Pons (tissue), 1 donor: ENCODE results near the gene IGF2R.

Source experiments
- DNase-seq: peaks from one replicate; pipeline ENCODE4 v3.0.0-alpha.2; 2016; ENCODE audit warnings: low spot score

IGF2R gene

DNA sequence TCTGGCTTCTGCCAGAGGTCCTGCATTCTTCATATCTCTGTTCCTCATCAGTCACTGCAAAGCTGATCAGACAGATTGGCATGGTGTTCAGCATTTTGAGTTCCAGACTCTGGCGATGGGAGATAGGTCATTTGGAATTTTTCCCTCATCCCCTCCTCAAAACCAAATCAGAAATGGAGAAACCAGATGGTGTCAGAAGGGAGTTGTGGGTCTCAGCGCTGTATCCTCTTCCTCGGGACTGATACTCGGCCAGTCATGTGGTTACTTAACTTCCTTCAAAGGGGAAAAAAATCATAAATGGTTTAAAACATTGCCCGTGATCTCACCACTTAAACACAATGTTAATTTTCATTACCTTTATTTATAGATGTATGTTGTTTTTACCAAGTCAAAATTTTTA is 75.8 kb downstream of the IGF2R start:
- DNase-seq, result no peak

DNA sequence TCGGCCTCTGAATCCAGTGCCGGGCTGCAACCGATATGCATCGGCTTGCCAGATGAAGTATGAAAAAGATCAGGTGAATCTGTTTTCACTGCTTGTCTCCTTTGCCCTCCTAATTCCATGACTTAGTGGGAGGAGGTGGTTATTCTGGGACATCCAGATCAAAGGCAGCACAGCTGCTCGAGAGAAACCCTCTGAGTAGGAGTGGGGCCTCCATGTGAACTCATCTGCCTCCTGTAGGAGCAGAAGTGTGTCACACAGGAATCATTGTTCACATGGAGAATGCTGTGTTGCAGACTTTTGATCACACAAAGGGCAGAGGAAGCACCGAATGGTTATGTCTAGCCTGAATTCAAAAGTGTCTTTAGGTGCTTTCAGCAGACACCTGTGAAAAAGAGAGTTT is 79.6 kb downstream of the IGF2R start:
- no peak for DNase-seq

DNA sequence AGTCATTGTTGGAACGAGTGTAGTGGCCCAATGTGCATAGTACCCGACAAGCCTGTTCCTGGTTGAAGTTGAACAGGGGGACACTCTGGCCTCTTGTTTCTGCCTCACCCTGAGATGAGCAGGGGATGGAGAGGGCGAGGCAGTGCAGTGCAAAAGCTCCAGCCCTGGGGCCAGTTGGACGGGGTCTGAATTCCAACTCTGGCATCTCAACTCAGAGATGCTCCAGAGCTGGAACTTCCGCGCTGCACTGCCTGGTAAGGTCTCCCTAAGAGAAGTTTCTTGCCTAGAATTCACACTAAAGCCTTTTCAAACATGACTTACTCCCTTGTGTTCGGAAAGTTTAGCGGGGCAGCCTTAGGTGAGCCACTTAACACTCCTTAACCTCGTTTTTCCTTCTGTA is 80.5 kb downstream of the IGF2R start:
- DNase-seq, result no peak

DNA sequence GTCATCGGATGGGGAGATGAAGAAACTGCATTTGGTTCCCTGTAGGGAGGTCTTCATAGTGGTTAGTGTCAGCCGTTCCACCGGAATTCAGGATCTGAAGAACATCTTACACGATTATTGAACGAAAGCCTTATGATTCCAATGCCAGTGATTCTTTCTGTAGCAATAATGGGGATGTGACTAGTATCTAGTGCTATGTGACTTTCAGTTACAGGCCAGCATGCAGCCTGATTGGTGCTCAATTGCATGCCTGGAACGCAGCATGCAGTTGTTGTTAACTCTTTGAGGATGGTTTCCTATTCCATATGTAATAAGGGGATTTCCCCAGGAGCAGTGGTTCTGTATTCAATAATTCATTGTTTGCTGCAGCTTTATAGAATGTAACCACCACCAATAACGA is 81.1 kb downstream of the IGF2R start:
- DNase-seq, result no peak

DNA sequence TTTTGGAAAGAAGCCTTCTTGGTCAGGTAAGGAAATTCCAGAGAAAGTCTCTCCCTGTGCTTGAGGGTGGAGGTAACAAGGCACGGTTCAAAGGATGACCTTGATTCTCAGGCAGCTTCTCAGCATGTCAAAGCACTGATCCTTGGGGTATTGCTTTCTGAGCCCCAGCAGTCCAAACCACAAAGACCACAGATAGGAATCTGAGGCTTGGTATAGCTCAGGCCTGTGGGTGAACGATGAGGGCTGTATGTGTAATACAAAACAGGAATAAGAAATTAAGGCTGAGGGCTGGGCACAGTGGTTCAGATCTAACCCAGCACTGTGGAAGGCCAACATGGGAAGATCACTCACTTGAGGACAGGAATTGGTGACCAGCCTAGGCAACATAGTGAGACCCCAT is 82.5 kb downstream of the IGF2R start:
- no peak for DNase-seq

DNA sequence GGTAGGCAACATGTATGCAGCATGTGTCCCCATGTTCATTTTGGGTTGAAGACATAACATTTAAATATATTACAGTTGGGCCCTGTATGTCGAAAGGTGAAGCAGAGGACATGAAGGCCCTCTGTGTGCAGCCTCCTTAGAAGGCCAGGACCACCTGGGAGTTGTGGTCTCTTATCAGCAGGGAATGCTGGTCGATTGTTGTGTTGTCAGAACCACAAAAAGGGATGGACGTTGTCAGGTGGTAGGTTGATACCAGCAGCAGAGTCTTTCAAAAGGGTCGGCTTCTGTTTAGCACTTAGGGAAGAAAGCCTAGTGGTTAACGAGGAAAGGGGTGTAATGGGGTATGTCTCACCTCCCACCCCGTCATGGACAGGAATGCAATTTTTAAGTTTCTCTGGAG is 85.4 kb downstream of the IGF2R start:
- DNase-seq, result no peak

DNA sequence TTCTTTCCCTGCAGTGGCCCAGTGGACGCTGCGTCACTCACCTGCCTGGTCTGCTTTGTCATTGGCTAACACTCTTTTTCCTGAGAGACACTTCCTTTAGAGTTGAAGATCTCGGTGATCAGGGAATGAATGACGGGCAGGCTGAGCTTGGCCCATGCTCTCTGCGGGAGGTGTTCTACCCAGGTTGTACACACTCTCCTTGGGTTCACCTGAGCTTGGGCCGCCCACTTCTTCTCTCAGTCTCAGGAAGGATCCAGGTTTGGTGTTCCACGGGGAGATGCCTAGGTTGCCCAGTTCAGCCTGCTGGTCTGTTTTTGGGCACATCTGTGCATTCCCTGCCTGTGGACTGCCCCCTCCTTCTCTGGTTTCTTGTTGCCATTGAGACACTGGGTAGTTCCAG is 86.0 kb downstream of the IGF2R start:
- no peak for DNase-seq

DNA sequence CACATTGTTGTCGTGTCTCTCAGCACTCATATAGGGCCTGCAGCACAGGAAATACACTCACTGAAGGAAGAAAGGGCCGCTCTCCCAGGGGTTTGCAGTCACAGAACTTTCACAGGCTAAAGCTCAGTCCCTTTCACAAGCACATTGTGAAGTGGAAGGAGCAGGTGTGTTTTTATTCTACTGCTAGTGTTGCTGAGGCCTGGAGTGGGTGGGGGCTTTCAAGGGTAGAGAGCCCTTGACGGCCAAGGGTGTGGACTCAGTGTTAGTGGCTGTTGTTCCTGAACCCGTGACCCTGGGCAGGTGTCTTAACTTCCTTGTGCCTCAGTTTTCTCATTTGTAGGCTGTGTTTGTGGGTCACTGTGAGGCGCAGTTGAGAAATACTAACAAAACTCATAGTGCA is 86.5 kb downstream of the IGF2R start:
- no peak for DNase-seq

DNA sequence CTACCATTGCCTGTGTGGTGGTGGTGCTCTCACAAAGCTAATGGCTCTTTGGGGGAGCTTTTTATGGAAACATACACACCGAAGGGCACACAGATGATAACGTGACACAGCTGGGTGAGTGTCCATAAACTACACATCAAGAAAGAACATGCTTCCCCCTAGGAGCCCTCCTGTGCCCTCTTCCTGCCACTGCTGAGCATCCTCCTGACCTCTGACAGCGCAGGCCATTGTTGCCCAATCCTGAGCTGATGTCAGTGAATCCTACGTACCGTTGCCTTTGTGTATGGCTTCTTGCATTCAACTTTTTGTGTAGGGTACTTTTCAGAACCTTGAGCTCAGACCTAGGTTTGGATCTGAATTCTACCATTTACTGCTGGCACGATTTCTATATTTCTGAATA is 86.9 kb downstream of the IGF2R start:
- no peak for DNase-seq

DNA sequence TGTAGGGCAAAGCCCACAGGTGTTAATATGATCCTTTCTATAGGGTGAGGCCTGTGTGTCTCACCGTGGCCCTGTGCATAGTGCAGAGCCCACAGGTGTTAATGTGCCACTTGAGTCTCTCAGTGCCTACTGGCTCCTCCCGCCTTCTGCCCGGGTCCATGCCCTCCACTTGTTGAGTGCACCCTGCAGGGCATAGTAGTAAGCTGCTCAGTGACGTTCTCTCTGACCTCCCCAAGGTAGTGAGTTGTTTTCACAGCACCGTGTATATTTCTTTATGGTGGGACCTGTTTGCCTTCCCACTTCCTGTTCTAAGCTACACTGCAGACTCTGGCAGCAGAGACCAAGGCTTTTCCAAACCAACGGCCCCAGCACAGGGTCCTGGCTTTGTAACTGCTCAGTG is 88.2 kb downstream of the IGF2R start:
- no peak for DNase-seq

DNA sequence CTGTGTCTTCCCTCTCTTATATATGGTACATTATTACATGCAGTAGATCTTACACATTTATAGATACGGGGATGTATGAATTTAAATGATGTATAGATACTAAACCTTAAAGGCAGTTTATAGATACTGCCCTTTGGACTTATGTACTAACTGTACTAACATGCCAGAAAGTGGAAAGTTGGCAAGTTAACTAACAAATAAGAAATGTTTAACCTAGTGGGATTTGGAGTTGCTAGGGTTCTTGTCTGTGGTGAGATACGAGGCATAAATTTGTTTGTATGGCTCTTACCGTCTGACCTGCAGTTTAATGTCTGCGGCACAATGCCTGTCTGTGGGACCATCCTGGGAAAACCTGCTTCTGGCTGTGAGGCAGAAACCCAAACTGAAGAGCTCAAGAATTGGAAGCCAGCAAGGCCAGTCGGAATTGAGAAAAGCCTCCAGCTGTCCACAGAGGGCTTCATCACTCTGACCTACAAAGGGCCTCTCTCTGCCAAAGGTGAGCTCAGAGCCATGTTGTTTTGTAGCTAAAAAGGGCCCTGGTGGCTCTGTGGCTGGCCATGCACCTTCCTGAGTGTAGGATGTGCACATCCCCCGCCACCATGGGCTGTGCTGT is 89.8 kb downstream of the IGF2R start:
- no peak for DNase-seq

DNA sequence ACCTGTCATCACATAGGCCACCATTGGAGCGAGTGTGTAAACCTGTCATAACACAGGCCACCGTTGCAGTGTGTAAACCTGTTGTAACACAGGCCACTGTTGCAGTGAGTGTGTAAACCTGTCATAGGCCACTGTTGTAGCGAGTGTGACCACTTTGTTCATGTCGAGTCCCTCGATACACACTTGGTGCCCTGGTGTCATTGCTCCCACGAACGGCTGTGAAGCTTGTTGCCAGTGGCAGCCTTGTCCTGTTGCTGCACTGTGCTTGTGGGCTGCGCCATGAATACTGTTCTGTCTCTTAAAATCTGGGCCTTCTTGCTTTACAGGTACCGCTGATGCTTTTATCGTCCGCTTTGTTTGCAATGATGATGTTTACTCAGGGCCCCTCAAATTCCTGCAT is 91.3 kb downstream of the IGF2R start:
- DNase-seq, result no peak

DNA sequence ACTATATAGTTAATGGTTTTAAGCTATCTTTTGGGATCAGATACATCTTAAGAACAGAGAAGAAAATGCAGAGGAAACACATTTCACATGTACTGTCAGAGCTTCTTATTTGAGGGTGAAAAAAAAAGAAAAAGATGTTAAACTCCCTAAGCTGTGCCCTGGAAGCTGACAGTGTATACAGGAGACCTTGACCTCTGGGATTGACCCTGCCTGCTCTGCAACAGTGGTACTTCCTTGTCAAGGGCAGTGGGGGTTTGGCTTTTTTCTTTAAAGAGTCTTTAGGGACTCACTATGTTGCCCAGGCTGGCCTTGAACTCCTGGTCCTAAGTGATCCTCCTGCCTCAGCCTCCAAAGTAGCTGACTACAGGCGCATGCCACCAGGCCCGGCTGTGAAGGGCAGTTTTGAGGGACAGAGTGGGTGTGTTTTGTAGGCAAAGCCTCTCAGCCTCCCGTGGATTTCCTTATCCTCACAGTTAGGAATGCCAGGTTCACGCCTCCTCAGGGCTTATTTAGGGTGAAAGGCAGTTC is 92.1 kb downstream of the IGF2R start:
- DNase-seq, result no peak

DNA sequence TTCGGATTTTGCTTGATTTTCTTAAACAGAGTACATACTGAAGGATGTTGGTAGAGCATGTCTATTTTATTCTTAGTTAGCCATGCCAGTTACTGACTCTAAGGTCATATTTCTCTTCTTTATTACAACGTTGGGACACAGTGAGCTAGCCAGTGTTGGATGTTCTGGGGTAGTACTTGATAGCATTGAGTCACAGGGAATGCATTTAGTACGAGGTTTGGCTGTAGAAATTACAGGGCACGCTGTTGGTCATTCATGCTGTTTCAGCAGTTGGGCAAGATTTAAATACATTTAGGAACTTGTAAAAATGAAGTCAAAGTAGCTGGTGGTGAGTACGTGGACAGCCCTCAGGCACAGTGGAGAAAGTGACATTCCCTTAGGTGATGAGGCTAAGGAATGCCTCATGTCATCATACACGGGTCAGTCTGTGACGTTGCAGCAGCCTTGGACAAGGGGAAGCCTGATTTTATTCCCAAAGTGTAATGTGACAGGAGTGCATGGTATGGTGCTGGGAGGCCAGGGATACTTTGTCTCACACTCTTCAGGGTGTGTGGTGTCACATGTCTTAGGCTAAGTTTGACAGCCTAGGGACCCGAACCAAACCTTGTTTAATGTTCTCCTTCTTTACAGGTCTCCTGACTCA is 95.0 kb downstream of the IGF2R start:
- no peak for DNase-seq

DNA sequence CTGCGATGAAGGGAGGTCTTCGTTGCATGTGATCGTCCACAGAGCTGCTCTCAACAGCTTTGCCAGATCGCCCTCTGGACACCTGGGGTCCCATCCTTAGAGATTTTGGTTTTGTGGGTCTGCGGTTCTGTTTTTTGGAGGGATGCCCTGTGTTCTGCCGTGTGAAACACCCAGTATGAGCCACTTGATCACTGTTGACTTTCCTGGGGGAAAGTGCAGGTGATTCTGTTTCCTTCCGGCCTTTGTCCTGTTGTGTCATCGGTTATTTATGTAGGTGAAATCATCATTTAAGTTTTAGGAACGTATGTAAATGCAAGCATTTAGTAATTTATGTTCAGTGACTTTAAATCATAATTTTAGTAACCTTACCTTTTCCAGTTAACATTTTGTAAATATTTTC is 96.3 kb downstream of the IGF2R start:
- DNase-seq, result no peak

DNA sequence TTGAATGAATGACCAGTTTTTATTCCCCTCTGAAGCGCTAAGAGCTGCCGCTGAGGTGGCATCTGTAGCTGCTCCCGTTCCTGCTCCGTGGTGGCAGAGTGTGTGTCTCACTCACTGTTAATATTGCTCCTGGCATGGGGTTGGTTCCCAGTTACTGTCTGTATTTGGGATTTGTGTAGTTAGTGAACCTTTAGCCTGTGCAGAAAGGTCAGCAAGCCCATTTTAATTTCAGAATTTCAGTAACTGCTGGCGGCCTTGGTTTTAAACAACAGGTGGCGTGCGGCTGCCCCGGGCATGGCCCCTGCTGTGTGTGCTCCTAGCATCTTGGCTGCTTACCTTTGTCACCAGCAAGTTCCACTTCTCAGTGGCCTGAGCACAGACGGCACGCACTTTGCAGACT is 98.7 kb downstream of the IGF2R start:
- DNase-seq, result no peak

DNA sequence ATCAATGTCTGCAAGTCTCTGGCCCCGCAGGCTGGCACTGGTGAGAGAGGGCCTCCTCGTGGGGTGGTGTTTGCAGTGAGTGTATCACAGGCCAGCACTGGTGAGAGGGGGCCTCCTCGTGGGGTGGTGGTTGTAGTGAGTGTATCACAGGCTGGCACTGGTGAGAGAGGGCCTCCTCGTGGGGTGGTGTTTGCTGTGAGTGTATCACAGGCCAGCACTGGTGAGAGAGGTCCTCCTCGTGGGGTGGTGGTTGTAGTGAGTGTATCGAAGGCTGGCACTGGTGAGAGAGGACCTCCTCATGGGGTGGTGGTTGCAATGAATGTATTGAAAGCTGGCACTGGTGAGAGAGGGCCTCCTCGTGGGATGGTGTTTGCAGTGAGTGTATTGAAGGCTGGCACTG is 99.5 kb downstream of the IGF2R start:
- DNase-seq, result no peak

DNA sequence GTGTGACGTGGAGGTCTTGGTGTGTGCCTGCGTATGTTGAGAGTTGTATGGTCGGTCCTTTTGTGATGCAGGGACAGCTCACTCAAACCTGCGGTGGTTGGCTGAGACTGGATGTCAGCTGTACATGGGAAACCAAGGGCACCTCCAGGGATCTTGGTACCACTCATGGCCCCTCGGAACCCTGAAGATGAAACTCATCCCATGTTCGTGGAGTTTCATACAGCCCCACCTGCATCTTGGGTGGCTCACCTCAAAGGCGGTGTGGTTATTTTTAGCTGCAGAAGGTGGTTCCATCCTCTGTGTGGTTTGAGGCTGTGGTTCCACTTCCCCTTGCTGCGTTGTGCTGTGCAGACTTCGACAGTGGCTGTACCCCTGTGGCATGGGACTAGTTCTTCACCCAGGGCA is 100.2 kb downstream of the IGF2R start:
- no peak for DNase-seq

DNA sequence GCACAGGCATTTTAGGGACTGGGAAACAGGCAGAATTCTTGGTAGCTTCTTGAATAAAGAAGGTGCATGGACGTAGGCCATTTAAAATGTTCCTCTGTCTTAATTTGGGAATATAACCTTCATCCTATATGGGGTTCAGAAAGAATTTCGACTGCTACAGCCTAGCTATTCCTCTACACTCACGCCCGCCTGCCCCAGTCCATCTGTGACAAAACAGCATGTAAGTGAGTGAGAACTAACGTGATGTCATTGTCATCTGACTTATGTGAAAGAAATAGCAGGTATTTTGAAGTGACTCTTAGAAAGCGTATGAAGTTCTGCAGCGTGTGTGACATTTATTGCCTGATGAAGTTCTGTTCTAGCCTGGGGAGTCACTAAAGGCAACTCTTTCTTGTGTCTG is 100.6 kb downstream of the IGF2R start:
- no peak for DNase-seq

DNA sequence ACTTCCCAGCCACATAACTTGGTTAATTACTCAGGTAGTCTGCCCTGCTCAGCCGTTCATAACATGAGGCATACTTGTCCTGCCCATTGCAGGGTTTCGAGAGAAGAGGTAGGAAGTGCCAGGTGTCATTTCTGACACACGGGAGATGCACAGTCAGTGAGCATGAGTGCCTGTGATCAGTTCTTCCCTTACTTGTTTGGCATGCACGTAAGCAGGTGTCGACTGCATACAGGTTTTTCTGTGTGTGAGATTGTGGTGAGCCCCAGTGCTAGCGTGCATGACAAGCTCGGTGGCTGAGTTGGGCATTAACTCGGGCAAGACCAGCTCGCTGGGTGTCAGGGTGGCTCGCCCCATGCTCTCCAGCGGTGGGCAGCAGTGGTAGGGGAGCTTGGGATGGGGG is 101.5 kb downstream of the IGF2R start:
- DNase-seq, result no peak

DNA sequence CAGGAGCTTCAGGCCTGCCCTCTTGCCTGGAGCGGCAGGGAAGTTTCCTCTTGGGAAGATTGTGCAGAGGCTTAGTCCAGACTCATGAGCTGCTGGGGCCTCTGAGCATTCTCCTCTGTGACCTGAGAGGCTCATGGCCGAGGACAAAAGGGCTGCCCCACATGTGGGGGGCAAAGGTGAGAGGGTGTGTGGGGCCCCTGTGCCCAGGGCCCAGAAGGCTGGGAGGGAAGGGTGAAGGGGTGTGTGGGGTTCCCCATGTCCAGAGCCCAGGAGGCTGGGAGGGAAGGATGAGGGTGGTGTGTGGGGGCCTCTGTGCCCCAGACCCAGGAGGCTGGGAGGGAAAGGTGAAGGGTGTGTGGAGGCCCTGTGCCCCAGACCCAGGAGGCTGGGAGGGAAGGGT is 101.9 kb downstream of the IGF2R start:
- no peak for DNase-seq

DNA sequence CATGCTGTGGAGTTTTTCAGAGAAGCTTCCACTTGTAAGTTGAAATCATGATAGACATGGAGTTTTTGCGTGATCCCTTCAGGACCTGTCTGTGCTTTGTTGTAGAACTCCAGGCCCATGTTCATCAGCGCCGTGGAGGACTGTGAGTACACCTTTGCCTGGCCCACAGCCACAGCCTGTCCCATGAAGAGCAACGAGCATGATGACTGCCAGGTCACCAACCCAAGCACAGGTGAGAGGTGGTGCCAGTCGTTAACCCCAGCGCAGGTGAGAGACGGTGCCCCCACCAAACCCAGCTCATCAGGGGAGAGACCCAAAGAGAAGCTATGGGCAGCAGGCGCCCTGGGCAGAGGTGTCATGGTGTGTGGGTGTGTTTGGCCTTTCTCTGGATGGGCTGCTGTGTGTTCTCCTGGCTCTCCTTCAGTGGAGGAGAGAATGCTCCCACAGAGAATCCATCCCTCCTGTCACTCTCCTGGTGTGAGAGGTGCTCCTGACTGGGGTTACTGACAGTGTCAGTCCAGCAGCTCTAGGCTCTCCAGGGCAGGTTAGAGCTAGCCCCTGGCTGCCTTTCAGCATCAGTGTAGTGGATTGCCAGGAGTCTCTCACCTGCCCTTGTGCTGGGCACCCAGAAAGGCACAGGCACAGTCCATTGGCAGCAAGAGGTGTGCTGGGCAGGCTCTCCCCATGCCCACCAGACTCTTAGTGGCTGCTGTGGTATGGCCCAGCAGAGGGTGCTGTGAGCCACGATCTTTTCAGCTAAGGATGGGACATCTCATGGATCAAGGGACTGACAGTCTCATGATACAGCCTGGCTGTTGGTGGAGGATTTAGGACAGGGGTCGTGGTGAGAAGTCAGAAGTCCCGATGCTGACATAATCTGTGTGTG is 103.2 kb downstream of the IGF2R start:
- no peak for DNase-seq

DNA sequence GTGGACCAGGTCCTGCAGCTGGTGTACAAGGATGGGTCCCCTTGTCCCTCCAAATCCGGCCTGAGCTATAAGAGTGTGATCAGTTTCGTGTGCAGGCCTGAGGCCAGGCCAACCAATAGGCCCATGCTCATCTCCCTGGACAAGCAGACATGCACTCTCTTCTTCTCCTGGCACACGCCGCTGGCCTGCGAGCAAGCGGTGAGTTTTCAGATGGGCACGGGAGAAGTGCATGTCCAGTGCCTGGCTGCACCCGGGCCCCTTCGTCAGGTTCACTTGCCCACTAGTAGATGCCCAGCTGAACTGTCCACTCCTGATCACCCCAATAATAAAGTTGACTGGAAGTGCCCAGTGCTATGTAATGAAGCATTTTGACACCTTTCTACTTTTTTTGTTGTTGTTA is 104.4 kb downstream of the IGF2R start:
- DNase-seq, result no peak
